Stomach (tissue), 9 donors: ENCODE data around the gene MAN1A1. TPM values are rescaled to one million over a fixed set of nuclear protein-coding genes. Genes with fewer than 3 reads are reported as not detected.

Experiments used
- DNase-seq, 2 donors: peaks; one replicate each; pipeline versions ENCODE4 v3.0.0 to v3.0.0-alpha.2; 2013 to 2019
- H3K27ac ChIP-seq, 5 donors: fragments of 200-600 bp in 4 of 5; sonication (generic) in 4 of 5; one replicate each; pipeline ENCODE4 v1.5.1; 2013 to 2019; ENCODE audit warnings: mild to moderate bottlenecking in 1 of 5, moderate library complexity in 1 of 5
- H3K27me3 ChIP-seq, 3 donors: fragments of 200-600 bp; sonication (generic); one replicate each; pipeline ENCODE4 v1.5.1; 2017 to 2019; ENCODE audit warnings: mixed run types in 1 of 3
- H3K36me3 ChIP-seq, 4 donors: fragments of 200-600 bp; sonication (generic); 1 replicate in 3 of 4; 2 replicates in 1 of 4; pipeline ENCODE4 v1.5.1; 2016 to 2019
- H3K4me1 ChIP-seq, 4 donors: fragments of 200-600 bp; sonication (generic); one replicate each; pipeline ENCODE4 v1.5.1; 2016 to 2019
- H3K4me3 ChIP-seq, 4 donors: fragments of 200-600 bp; sonication (generic) in 3 of 4; one replicate each; pipeline ENCODE4 v1.5.1; 2016 to 2019; ENCODE audit warnings: mild to moderate bottlenecking in 1 of 4
- H3K9me3 ChIP-seq, 4 donors: fragments of 200-600 bp; sonication (generic); one replicate each; pipeline ENCODE4 v1.5.1; 2016 to 2019
- EP300 ChIP-seq: sonication (generic); formaldehyde crosslinking; IDR thresholded peaks from one replicate; pipeline ENCODE4 v1.6.1; 2017; ENCODE audit warnings: antibody characterized with exemption
- POLR2A ChIP-seq, 4 donors: fragments of 450-650 bp; IDR thresholded peaks; one replicate each; pipeline ENCODE4 v1.6.1; 2016; ENCODE audit warnings: antibody characterized with exemption in 4 of 4, control low read depth in 2 of 4, mild to moderate bottlenecking in 1 of 4, moderate library complexity in 1 of 4
- POLR2AphosphoS5 ChIP-seq, 3 donors: sonication (generic); formaldehyde crosslinking; IDR thresholded peaks; one replicate each; pipeline ENCODE4 v1.6.1; 2016; ENCODE audit warnings: antibody characterized with exemption in 3 of 3
- WGBS, 5 donors: extraction: QIAGEN DNeasy Blood & Tissue Kit in 3 of 5; methylation state at CpG; one replicate each; pipeline versions ENCODE4 v1.1.5 to v1.1.7; 2013 to 2018; 5-methylcytosine and 5-hydroxymethylcytosine counted together
- intact Hi-C: fragments of 100-400 bp; cut with DNase I; formaldehyde crosslinking; loops from one replicate; pipeline ENCODE4 v1.15.1; 2023; ENCODE audit warnings: low total_unique reads
- polyA plus RNA-seq, 3 donors: library from polyadenylated mRNA; stranded (reverse); fragments of 200-250 nt; gene quantifications; one replicate each; pipeline ENCODE4 v1.2.3, GENCODE V29; 2013
- total RNA-seq, 5 donors: library from RNA; depleted of rRNA; stranded (reverse); fragments of >200 nt; gene quantifications; one replicate each; pipeline versions ENCODE4 v1.1.0 to v1.2.3, GENCODE V29; 2014 to 2016
- TF ChIP-seq, protein P1 (sequence below), 7 experiments: fragments of 450-650 bp in 4 of 7; fragments of 200-600 bp in 3 of 7; sonication (generic) in 3 of 7; IDR thresholded peaks; one replicate each; pipeline ENCODE4 v1.5.1; 2016 to 2019; ENCODE audit warnings: antibody characterized with exemption in 7 of 7, control low read depth in 2 of 7, mild to moderate bottlenecking in 1 of 7
- donor health status: healthy with polysubstance abuse.
- donor health status: Bipolar disorder and iron deficiency.
- donor health status: healthy.

The MAN1A1 gene
- total and polyA plus RNA-seq, 8 donors, result 8.0 to 132 (median 47.9) TPM

DNA sequence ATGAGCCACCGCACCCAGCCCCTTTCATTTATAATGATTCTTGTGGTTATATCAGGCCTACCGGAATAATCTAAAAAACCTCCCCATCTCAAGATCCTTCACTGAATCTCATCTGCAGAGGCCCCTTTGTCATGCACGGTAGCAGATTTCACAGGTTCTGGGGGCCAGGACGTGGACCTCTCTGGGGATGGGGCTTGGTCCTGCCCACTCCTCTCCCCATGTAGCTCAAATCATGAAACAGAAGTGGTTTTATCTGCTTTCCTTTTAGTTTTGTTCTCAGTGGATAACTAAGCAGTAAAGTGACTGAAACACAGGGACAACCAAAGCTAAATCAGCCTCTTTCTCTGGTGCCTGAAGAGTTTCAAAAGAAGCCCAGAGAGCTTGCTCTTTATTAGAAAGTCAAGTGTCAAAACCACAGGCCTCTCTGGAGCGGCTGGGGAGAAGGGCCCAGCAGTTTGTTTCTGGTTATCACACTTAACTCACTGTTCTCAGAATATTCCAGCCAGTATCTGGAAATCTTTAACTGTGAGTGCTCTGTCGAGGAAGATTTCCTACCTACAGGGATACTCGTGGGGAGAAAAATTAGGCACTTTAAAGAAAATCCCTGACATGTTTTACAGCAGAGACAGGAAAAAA is 210.5 kb downstream of the MAN1A1 start:
- Histone ChIP-seq H3K27me3 (no peaks in the 10 kb centered on the region), H3K4me3 (no peak overlapping the region)
- intact Hi-C loops, result no loop called here

DNA sequence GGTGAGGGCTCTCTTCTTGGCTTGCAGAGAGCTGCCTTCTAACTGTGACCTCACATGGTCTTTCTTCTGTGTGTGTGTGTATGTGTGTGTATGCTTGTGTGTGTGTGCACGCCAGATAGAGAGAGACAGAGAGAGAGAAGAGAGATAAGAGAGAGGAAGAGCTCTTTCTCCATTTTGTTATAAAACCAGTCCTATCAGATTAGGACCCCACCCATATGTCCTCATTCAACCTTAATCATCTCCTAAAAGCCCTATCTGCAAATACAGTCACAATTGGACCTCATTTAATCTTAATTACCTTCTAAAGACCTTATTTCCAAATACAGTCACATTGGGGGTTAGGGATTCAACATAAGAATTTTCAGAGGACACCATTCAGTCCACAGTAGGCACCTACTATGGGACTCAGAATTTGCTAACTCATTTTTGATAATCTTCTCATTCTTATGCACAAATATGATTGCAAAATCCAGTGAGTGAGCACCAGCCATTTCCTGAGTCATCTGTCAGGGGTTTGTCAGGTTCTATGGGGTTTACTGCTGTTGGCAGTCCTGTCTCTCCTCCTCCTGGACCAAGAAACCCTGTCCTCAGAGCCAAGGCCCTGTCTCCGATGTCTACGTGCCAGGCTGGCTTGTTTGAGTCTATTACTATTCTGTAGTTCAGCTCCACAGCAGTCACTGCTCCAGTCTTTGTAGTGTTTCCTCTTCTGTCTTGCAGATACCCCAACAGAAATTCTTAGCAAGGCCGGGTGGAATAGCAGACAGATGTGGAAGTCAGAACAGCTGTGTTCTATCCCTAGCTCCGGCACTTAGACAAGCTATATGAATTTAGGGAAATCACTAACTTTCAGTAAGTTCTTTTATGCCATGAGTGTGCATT is 212.1 kb downstream of the MAN1A1 start:
- H3K9me3 ChIP-seq, result no peaks in the 10 kb centered on the region
- no peak overlapping the region for H3K27ac ChIP-seq
- 62 to 87% (median 72%) methylated on average over 5 of the region's 5 CpGs for WGBS, 5 donors
- H3K36me3 ChIP-seq, result no peaks in the 10 kb centered on the region
- H3K27me3 ChIP-seq, result no peaks in the 10 kb centered on the region
- TF ChIP-seq POLR2AphosphoS5 (IDR thresholded peaks at IDR 0.05), result no peak
- TF ChIP-seq EP300, result no peak
- TF ChIP-seq, protein P1, sequence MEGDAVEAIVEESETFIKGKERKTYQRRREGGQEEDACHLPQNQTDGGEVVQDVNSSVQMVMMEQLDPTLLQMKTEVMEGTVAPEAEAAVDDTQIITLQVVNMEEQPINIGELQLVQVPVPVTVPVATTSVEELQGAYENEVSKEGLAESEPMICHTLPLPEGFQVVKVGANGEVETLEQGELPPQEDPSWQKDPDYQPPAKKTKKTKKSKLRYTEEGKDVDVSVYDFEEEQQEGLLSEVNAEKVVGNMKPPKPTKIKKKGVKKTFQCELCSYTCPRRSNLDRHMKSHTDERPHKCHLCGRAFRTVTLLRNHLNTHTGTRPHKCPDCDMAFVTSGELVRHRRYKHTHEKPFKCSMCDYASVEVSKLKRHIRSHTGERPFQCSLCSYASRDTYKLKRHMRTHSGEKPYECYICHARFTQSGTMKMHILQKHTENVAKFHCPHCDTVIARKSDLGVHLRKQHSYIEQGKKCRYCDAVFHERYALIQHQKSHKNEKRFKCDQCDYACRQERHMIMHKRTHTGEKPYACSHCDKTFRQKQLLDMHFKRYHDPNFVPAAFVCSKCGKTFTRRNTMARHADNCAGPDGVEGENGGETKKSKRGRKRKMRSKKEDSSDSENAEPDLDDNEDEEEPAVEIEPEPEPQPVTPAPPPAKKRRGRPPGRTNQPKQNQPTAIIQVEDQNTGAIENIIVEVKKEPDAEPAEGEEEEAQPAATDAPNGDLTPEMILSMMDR (IDR thresholded peaks at IDR 0.05), result no peak
- TF ChIP-seq POLR2A (IDR thresholded peaks at IDR 0.05), result no peak
- DNase-seq, result peak in 1 of 2 donors; percentile 26
- H3K4me3 ChIP-seq, result no peak overlapping the region
- intact Hi-C loops, result no loop called here
- H3K4me1 ChIP-seq, result peaks cover 0 to 6% (median under 1%) of the 10 kb centered on the region in 4 donors

More for the DNA sequence above, 210.5 kb downstream of the MAN1A1 start:
- WGBS, 5 donors, result 57 to 74% (median 66%) methylated on average over 7 of the region's 7 CpGs
- H3K4me1 ChIP-seq, result peaks cover 0 to 4% (median 0%) of the 10 kb centered on the region in 4 donors
- H3K9me3 ChIP-seq, result no peaks in the 10 kb centered on the region
- DNase-seq, result no peak
- TF ChIP-seq POLR2A (IDR thresholded peaks at IDR 0.05), result no peak
- H3K36me3 ChIP-seq, result no peaks in the 10 kb centered on the region
- H3K27ac ChIP-seq, result no peak overlapping the region

DNA sequence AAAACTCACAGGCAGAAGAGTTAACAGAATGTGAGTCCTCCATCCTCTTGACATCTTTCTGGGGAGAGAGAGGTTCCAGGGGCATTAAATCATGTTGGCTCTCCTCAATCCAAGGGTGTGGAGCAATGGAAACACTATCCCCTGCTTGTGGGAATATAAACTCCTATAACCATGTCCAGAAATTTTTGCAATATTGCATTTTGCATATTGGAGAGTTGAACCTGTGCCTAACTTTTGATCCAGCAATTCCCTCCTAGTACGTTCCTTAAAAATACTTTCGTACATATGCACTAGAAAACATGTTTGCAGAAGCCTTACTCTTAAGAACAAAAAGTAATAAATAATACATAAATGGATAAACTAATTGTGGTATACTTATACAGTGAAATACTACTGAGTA is 214.8 kb downstream of the MAN1A1 start:
- no peak overlapping the region for H3K4me3 ChIP-seq
- WGBS, 5 donors, result 92 to 99% (median 96%) methylated on average over 2 of the region's 2 CpGs
- H3K9me3 ChIP-seq, result no peaks in the 10 kb centered on the region
- no peak for TF ChIP-seq POLR2A (IDR thresholded peaks at IDR 0.05)
- no peaks in the 10 kb centered on the region for H3K36me3 ChIP-seq
- intact Hi-C loops, result no loop called here
- H3K4me1 ChIP-seq, result peaks cover under 1 to 19% (median 8%) of the 10 kb centered on the region in 4 donors
- no peak for DNase-seq
- H3K27me3 ChIP-seq, result no peaks in the 10 kb centered on the region
- H3K27ac ChIP-seq, result no peak overlapping the region

DNA sequence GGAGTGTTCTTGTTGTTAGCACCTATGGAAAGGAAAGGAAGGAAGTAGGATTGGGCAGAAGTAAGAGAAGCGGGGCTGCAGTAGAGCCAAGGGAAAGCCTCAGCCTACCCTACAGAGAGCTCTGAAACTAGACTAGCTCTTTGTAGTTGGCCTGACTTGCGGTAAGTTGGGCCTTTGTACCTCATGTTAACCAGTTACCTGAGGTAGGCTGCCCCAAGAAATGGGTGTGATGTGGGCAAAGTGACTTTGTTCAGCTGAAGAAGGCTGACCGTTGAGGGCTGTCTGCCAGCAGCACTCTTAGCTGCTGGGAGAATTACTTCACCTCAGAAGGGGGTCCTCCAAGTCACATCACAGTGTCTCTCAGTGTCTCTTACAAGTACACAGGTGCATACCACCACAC is 216.2 kb downstream of the MAN1A1 start:
- 93 to 97% (median 96%) methylated on average over 3 of the region's 3 CpGs for WGBS, 5 donors

More for the DNA sequence above, 216.2 kb downstream of the MAN1A1 start:
- no peaks in the 10 kb centered on the region for H3K36me3 ChIP-seq
- H3K27ac ChIP-seq, result no peak overlapping the region
- H3K4me3 ChIP-seq, result no peak overlapping the region
- intact Hi-C loops, result no loop called here
- no peaks in the 10 kb centered on the region for H3K27me3 ChIP-seq
- DNase-seq, result no peak
- no peaks in the 10 kb centered on the region for H3K9me3 ChIP-seq
- no peak for TF ChIP-seq POLR2A (IDR thresholded peaks at IDR 0.05)
- TF ChIP-seq, protein P1 (IDR thresholded peaks at IDR 0.05), result no peak
- no peak for TF ChIP-seq POLR2AphosphoS5 (IDR thresholded peaks at IDR 0.05)
- TF ChIP-seq EP300, result no peak
- peaks cover 6 to 29% (median 12%) of the 10 kb centered on the region in 4 donors for H3K4me1 ChIP-seq
